HG03354 (cell line): Measurements from ENCODE around the gene HRH3.

ENCODE experiments used
- ATAC-seq: cut with Tn5 transposase; IDR thresholded peaks from one replicate; pipeline ENCODE4 v1.9.1; 2021; ENCODE audit warnings: mild to moderate bottlenecking; ENCODE audit not compliant: unreplicated experiment, poor library complexity, severe bottlenecking

HRH3 gene

GRCh38 chr20:62219992-62220665 is at the start of gene HRH3:
Gene HRH3 (minus strand): TSS chr20:62220278. CDS start chr20:62219970, 308 bp downstream.
- peak; percentile 56 for ATAC-seq

- no peak for ATAC-seq
Measured at GRCh38 chr20:62269871-62270270, 49.8 kb upstream of the HRH3 start.

- ATAC-seq = no peak
Measured at GRCh38 chr20:62269378-62269777, 49.3 kb upstream of the HRH3 start.

- ATAC-seq = no peak
Measured at GRCh38 chr20:62268228-62268900, 48.3 kb upstream of the HRH3 start.

- no peak for ATAC-seq
Measured at GRCh38 chr20:62267543-62267942, 47.5 kb upstream of the HRH3 start.

- ATAC-seq = no peak
Measured at GRCh38 chr20:62266851-62267250, 46.8 kb upstream of the HRH3 start.

- ATAC-seq = no peak
Measured at GRCh38 chr20:62266340-62266739, 46.3 kb upstream of the HRH3 start.

GRCh38 chr20:62265365-62265764 is 45.3 kb upstream of the HRH3 start:
- ATAC-seq = no peak

GRCh38 chr20:62263396-62263795 is 43.3 kb upstream of the HRH3 start:
- no peak for ATAC-seq

GRCh38 chr20:62262064-62262463 is 42.0 kb upstream of the HRH3 start:
- no peak for ATAC-seq

- ATAC-seq = no peak
Measured at GRCh38 chr20:62259294-62259565, 39.2 kb upstream of the HRH3 start.

GRCh38 chr20:62258499-62259293 is 38.6 kb upstream of the HRH3 start:
- ATAC-seq = no peak

- no peak for ATAC-seq
Measured at GRCh38 chr20:62255976-62256375, 35.9 kb upstream of the HRH3 start.

GRCh38 chr20:62254021-62254724 is 34.1 kb upstream of the HRH3 start:
- no peak for ATAC-seq

- no peak for ATAC-seq
Measured at GRCh38 chr20:62253398-62253797, 33.3 kb upstream of the HRH3 start.

- no peak for ATAC-seq
Measured at GRCh38 chr20:62252342-62252966, 32.4 kb upstream of the HRH3 start.

- ATAC-seq = no peak
Measured at GRCh38 chr20:62248890-62249560, 28.9 kb upstream of the HRH3 start.

- no peak for ATAC-seq
Measured at GRCh38 chr20:62246872-62247652, 27.0 kb upstream of the HRH3 start.

- ATAC-seq = no peak
Measured at GRCh38 chr20:62246431-62246830, 26.4 kb upstream of the HRH3 start.
